Hematopoietic multipotent progenitor cell (in vitro differentiated cells): ENCODE measurements around the gene EFCAB5. TPM values are rescaled to one million over a fixed set of nuclear protein-coding genes. Genes with fewer than 3 reads are reported as not detected.
A peak's percentile ranks its signal among the peaks of the same experiment; 100 is the strongest.
"Not testable (repeated sequence)": the region's sequence is repeated elsewhere in the genome, so short reads cannot be mapped to it uniquely, and the experiment has no call there.

Experiments used
- DNase-seq, 3 donors: peaks; one replicate each; pipeline ENCODE4 v3.0.0-alpha.2; 2011 to 2015; ENCODE audit warnings: low read depth in 2 of 3, low spot score in 2 of 3
- total RNA-seq: library from RNA; depleted of rRNA; stranded (reverse); fragments of >200 nt; gene quantifications from one replicate; pipeline ENCODE4 v1.2.3, GENCODE V29; 2012

Gene EFCAB5
- 0.27 TPM for total RNA-seq

GRCh38 chr17:29941334-29941733, at the start of gene EFCAB5:
EFCAB5 (plus strand) TSS chr17:29941634; CDS start chr17:29941797, 163 bp downstream.
- DNase-seq = no peak

- DNase-seq = no peak
Measured at GRCh38 chr17:29892201-29892600, 49.2 kb upstream of the EFCAB5 start.

GRCh38 chr17:29897136-29897535, 44.3 kb upstream of the EFCAB5 start:
- DNase-seq = not testable (repeated sequence)

- DNase-seq = no peak
Measured at GRCh38 chr17:29903471-29903870, 38.0 kb upstream of the EFCAB5 start.

- DNase-seq = no peak
Measured at GRCh38 chr17:29905086-29905878, 36.2 kb upstream of the EFCAB5 start.

- DNase-seq = no peak
Measured at GRCh38 chr17:29905879-29906167, 35.6 kb upstream of the EFCAB5 start.

GRCh38 chr17:29906969-29907368, 34.5 kb upstream of the EFCAB5 start:
- no peak for DNase-seq

GRCh38 chr17:29909236-29910003, 32.0 kb upstream of the EFCAB5 start:
- peak in 1 of 3 donors; percentile 3 for DNase-seq

GRCh38 chr17:29911641-29912177, 29.7 kb upstream of the EFCAB5 start:
- DNase-seq = no peak

GRCh38 chr17:29914819-29915537, 26.5 kb upstream of the EFCAB5 start:
- no peak for DNase-seq

GRCh38 chr17:29918016-29918415, 23.4 kb upstream of the EFCAB5 start:
- no peak for DNase-seq

GRCh38 chr17:29918922-29919856, 22.2 kb upstream of the EFCAB5 start:
- DNase-seq = peak in 1 of 3 donors; percentile 26

- DNase-seq = no peak
Measured at GRCh38 chr17:29924786-29925185, 16.6 kb upstream of the EFCAB5 start.

- no peak for DNase-seq
Measured at GRCh38 chr17:29927546-29927945, 13.9 kb upstream of the EFCAB5 start.

GRCh38 chr17:29929006-29929532, 12.4 kb upstream of the EFCAB5 start:
- peak in 2 of 3 donors; percentile 36 to 59 for DNase-seq

GRCh38 chr17:29929533-29930408, 11.7 kb upstream of the EFCAB5 start, which contains the start of gene SSH2:
SSH2 (minus strand) TSS chr17:29930228; CDS start chr17:29930000, 228 bp downstream.
- DNase-seq = peak; percentile 73 to 93 (median 87)

GRCh38 chr17:29930409-29931010, 10.9 kb upstream of the EFCAB5 start:
- peak in 1 of 3 donors; percentile 6 for DNase-seq

- DNase-seq = peak; percentile 43 to 92 (median 87)
Measured at GRCh38 chr17:29931231-29931932, 10.1 kb upstream of the EFCAB5 start.
